Stromal cell of bone marrow (primary cell): ENCODE data around the gene SHROOM2.

Source experiments
- DNase-seq: peaks from one replicate; pipeline ENCODE4 v3.0.0-alpha.2; 2012; ENCODE audit warnings: low read depth

Gene SHROOM2

DNA sequence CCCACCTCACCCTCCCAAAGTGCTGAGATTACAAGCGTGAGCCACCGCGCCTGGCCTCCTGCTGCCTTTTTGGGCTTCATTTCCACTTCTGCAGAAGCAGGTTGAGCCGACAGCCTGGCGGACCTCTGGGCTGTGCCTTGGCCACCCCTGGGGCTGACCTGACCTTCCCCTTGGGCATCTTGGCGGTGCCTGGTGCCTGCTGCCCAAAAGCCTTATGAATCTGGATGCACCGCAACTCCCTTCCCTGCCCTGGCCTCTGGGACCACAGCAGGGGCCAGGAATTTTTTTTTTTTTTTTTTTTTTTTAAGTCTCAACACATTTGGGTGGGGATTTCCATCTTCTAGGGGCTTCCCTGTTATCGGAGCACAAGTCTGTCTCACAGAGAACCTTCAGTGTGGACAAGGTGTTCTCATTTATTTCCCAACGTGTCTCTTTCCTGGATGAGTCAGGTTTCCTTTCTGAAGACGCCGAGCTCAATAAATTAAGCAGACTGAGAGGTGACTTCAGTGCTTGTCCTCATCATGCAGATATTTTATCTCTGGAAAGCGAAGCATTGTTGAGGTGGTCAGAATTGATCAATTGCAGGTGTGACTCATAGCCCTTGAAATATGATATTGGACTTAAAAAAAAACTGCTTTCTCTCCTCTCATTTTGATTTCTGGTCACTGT is 79.7 kb downstream of the SHROOM2 start:
- DNase-seq, result no peak

GRCh38 chrX:9866633-9867032 is 80.4 kb downstream of the SHROOM2 start:
- DNase-seq, result no peak

GRCh38 chrX:9867226-9867625 is 81.0 kb downstream of the SHROOM2 start:
- DNase-seq, result no peak

DNA sequence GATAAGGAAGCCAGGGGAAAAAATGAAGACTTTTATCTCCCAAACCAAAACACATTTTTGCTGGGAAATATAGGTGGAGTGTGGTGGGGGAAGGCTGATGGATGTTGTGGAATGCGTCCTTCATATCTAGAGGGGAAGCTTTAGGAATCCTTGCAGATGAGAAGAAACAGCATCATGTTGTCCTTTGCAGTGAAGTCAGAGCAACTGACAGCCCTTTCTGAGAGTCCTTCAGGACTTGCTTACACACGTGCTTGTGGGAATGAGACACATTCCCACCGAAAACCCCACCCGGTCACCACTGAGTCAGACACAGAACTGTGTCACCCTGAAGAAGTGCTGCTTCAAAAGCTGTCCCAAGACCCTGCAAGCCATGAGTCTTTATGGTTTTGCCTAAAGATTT is 81.5 kb downstream of the SHROOM2 start:
- no peak for DNase-seq

DNA sequence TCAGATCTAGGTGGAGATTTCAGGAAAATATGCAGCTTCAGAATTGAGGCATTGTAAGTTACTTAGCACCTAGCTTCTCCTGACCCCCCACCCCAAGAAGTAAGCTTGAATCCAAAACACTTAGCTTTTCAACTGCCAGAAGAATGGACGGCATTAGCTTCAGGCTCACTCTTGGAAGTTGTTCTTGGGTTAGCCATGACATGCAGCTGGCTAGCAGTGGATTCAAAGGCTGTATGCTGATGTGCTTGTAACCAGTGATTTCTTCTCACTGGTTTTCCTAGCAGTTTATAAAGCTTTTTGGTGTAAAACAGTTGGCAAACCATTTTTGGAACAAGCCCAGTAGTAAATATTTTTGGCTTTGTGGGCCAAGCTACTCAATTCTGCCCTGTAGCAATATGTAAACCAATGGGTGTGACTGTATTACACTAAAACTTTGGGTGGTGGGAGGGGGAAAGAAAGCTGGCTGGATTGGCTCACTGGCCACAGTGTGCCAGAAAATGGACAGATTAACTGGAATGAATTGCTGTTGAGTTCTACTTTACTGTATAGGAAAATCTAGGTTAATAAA is 85.6 kb downstream of the SHROOM2 start:
- DNase-seq, result no peak

DNA sequence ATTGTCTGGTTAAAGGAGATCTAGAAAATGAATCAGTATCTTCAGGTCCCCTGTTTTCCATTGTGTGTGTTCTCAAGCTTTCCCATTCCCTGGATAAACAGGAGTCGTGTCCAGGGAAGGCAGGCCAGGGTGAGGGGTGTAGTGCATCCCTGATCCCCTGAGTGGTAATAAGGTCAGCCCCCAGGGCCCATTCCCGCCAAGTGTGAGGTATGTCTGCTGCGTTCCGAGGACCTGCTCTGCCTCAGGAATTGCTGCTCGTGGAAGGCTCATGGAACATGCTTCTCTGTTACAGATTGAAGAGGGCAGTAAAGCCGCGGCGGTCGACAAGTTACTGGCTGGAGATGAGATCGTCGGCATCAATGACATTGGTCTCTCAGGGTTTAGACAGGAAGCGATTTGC is 87.1 kb downstream of the SHROOM2 start:
- DNase-seq, result no peak

DNA sequence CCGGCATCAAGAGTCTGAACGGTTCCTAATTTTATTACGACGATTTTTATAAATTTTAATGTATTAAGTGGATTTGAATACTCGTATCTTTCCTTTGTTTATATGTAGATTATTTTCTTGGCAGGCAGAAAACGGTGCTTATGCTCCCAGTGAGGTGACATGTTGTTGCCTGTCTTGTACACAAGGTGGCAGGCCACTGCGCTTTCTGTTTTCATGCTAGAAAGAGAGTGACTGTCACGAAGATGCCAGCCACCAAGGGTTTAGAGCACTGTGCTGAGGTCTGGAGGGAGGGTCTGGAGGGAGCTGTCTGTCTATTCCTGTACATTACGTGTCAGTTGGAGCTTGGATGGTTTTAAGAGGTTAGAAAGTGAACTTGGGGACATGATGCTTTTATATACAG is 87.7 kb downstream of the SHROOM2 start:
- DNase-seq, result no peak

DNA sequence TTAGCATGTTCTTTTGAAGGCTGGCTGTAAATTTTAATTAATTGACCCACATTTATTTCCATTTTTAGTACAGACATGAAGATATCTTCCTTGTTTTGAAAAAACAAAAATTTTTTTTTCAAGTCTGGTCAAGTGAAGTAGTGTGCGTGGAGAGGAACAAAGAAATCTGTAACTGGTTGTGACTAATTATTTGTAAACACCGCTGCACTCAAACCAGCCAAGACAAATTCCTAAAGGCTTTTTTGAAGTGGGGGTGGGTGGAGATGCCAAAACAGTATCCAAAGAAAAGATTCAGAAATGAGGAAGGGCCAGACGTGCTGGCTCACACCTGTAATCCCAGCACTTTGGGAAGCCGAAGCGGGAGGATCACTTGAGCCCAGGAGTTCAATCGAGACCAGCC is 88.3 kb downstream of the SHROOM2 start:
- DNase-seq, result no peak

DNA sequence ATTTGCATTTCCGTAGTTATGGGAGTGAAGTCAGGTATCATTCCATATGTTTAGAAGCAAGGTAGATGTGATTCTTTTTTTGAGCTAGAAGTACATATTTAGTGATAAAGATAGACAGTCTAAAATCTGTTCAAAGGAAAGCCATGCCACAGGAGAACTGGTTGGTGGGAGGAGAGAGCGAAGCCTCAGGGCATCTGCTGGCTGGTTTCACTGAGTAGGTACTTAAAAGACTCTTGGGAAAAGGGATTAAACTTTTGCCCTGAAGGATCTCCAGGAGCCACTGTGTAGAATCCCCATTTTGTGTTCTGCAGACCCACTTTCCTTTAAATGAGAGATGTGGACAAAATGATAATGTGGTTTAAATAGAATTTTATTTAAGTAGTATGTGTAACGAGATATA is 89.6 kb downstream of the SHROOM2 start:
- no peak for DNase-seq

GRCh38 chrX:9876201-9876600 is 90.0 kb downstream of the SHROOM2 start:
- DNase-seq, result no peak

DNA sequence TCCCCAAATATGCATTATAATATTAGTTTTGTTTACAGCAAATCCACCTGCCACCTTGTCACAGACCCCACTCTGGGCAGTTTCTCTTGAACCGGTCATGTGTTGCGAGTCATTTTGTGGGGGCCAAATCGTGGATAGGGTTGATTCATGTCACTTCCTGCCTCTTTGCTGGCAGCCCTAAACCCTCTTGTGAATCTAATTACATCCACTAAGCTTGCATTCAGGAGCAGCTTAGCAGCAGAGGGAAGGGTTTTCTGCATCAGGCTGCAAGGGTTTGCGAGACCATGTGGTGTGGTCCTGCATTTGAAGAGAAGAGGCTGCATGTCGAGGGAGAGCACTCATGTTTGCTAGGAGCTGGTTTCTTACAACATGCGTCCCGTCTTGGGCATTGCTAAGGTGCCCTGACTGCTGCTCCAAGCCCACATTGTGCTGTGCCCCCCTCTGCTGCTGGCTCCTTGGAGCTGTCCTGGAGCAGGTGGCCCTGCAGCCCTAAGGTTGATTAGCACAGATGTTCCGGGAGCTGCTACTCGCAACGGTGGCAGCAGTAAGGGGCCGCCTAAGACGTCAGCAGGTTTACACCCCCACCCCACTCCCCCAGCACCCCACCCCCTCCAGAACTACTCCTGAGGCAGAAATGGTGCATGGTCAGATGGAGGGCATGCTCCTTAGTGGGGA is 92.1 kb downstream of the SHROOM2 start:
- no peak for DNase-seq

GRCh38 chrX:9880237-9880636 is 94.0 kb downstream of the SHROOM2 start:
- DNase-seq, result no peak

- DNase-seq, result no peak
Observed at GRCh38 chrX:9880870-9881269, 94.6 kb downstream of the SHROOM2 start.

- DNase-seq, result no peak
Observed at GRCh38 chrX:9882669-9883446, 96.6 kb downstream of the SHROOM2 start.

DNA sequence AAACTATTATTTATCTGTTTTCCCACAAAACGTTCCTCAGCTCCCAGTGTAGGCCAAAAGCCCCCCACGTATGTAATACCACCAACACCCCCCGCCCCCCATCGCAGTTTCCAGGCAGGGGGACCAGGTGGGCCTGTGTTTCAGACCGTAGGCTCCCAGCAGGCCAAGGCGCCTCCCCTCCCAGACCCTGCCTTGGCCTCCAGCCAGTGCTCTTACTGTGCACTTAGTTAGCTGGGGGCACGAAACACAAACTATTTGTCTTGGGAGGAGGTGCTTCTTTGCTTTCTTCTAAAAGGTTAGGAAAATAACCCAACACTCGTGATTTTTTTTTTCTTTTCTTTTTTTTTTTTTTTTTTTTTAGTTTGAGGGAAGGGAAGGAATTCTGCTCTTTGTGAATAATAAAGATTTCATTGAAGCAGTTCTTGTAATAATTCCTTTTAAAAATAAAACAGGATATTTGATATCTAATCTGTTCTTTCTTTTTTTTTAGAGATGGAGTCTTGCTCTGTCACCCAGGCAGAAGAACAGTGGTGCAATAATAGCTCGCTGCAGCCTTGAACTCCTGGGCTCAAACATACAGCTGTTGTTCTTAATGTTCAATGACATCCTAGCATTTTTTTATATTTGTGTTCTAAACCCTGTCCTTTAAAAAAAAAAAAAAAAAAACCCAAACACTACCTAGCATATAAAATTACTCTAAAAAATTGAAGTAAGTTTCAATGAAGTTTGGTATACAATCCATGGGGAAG is 98.0 kb downstream of the SHROOM2 start:
- no peak for DNase-seq

DNA sequence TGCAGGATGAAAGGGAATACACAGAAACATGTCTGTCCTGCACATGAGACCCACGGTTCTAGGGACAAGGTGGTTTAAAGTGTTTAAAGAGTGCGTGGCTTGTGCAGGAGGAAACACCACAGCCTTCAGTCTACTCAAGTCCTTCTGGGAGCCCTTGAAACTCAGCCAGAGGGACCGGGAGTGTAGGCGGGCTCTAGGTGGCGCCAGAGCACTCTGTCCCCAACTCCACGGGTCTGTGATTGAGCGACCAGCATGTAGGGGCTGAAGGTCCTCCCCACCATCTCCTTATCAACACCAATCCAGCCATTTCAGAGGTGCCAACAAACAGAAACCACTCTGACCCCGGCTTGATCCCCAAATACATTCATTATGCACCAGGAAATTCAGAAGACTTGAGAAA is 98.9 kb downstream of the SHROOM2 start:
- no peak for DNase-seq

GRCh38 chrX:9887659-9888297 is 101.5 kb downstream of the SHROOM2 start:
- DNase-seq, result no peak

DNA sequence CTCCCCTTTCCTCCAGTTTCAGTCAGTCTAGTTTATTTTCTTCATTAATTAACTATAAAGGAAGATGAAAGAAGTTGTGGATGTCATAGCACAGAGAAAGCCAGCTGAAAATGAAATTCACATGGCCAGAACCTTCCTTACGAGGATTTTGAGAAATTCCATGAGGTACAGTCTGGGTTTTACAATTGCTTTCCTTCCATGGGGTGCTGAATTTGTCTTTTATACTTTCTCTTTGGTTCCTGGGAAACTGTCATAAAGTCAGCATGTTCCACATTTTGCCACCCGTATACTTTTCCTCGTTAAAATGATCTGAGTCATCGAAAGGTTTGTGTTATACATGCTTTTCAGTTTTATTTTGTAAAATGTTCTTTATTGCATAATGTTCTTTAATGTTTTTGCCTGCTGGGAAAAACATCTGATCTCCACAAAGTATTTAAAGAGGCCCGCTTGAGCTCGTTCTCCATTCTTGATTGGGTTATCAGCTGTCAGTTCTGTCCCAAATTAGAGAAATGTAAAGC is 102.8 kb downstream of the SHROOM2 start:
- DNase-seq, result no peak

GRCh38 chrX:9890681-9891091 is 104.5 kb downstream of the SHROOM2 start:
- DNase-seq, result no peak

GRCh38 chrX:9895225-9895912 is 109.1 kb downstream of the SHROOM2 start:
- DNase-seq, result no peak

DNA sequence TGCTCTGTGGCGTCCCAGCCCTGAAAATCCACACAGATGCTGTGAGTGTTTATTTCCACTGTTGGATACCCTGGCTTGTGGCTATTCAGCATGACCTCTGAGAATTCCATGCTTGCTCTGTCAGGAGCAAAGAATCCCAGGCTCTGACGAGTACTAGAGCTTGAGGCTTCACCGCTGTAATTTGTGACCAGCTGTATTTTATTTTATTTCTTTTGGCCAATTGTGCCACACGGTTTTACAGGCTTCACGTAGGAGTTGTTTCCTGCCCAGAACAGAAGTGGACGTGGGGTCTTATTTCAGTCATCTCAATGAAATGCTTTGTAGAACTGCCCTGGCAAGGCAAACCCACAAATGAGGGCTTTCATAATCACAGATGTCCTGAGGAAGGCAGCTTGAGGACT is 111.5 kb downstream of the SHROOM2 start:
- DNase-seq, result peak; percentile 81
